Measurements from ENCODE around the gene WNT7B.

Gene WNT7B

GRCh38 chr22:45923212-45923611 is 53.8 kb downstream of the WNT7B start:
- DNase-seq: no peak

GRCh38 chr22:45922661-45923060 is 54.3 kb downstream of the WNT7B start:
- DNase-seq: no peak

DNA sequence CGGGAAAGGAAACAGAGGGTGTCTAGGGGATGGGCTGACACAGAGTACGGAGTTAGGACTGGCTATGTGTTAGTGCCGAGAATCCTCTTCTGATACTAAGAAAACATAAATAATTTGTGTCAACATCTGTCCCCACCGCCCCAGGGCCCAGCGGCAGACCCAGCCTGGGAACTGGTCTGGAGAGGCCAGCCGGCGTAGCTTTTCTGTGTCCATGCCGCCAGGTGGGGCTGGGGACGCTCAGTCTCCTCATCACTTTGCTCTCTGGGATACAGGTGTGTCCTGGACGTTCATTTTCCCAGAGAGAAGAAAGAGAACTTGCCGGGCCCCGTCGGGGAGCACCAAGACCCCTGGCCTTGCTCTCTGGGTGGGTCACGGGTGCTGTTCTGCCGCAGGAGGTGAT is 54.7 kb downstream of the WNT7B start:
- DNase-seq: no peak

DNA sequence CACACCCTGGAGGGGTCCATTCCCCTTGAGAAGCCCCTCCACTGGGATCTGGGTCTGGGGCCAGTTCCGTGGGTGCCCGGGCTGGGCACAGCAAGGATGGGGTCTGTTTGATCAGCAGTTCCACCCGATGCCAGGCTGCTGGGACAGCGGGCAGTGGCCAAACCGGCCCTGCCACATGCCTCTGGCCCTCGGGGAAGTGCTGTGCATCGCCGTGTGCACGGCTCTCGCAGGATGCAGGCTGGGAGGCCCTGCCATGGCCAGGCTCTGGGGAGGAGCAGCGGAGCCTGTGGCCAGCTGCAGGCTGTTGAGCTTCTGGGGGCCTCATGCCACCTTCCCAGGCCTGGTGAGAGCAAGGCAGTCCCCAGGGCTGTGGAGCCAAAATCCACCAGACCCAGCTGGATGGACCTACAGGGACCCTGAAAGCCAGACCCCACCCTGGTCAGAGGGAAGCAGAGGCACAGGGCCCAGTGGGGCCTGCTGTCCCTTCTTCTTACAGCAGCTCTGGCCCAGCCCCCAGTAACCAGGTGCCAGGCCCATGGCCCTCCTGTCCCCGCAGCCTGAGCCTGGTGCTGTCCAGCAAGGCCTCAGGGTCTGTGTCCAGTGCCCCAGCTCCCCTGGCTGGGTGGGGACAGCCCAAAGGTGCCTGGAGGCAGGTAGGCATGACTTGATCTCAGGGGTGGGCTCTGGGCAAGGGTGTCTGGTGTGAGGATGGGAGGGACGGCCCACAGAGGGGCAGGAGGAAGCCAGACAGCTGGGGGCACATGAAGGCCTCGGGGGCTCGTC is 57.3 kb downstream of the WNT7B start:
- DNase-seq: no peak

- no peak for DNase-seq
Measured at GRCh38 chr22:45918459-45919370, 58.2 kb downstream of the WNT7B start.

DNA sequence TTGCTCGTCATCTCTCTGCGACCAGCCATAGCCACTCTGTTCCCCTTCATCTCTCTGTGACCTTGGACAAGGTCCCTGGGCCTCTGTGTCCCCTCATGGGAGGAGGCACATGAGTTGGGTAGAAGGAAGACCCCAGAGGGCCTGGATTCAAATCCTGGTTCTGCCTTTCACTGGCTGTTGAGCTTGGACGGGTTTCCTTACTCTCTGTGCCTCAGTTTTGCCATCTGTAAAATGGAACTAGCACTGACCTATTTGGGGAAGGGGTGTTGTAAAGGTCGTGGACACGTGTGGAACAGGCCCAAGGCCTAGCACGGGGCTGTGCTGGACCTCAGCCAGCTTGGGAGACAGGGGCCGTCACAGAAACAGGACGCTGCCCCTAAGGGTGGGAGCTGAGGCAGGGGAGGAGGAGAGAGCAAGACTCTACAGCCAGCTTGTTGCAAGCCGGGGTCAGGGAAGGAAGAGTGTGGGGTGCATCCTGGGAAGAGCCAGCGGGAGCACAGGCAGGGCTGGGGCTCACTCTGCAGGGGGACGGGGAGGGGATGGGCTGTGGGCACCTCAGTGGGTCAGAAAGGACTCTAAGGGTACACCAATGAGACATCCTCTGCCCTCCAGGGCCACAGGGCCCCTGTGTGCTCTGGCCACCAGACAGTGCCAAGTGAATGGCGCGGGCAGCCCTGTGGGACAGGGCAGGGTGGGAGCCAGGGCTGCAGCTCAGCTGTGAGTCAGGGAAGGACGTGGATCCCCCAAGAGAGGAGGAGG is 59.1 kb downstream of the WNT7B start:
- no peak for DNase-seq

DNA sequence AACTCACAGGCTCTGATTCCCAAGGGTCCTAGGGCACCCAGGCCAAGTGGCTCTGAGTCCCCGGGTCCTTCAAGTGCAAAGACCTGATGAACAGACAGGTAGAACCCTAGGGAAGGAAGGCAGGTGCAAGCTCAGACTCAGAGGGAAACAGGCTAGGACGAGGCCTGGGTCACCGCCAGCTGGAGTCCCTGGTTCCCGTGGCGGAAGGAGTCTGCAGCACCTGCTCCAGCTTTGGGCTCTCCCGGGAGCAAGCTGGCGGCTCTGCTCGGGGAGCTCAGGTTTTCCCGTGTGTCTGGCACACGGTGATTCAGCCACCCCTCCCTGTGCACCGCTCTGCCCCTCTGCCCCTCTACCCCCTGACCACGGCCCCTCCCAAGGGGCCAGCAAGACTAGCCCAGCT is 59.8 kb downstream of the WNT7B start:
- DNase-seq: no peak

DNA sequence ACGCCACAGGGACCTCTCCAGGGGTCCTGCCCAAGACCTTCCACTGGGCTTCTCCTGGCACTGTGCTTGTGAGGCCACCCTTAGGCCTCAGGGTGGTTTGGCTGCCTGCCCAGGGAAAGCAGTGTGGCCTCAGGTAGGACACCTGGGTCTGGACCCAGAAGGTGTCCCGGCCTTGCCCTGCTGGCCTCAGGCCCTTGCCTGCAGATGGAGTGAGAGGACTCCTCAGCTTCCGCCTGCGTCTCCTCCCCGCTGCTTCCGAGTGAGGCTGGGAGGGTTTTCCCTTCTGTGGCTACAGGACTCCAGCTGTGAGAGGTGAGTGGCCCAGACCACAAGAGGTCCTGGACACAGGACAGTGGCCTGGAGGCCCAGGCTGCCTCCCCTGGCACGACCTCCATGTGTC is 60.4 kb downstream of the WNT7B start:
- no peak for DNase-seq

DNA sequence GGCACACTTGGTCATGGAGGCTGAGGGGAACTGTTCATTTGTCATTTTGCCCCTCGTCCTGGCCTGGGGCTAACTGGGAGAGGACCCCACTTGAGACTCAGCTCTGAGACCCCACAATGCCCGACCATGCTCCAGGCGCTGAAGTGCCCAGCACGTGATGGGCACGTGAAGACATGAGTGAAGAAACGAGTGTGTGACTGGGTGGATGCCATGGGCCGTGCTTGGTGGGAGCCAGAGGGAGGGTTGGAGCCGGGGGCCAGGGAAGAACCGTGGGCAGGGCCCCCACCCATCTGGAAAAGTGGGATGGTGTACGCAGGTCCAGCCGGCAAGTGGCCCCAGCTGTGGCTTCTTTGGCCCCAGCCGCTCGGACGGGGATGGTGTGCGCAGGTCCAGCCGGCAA is 61.1 kb downstream of the WNT7B start:
- no peak for DNase-seq

DNA sequence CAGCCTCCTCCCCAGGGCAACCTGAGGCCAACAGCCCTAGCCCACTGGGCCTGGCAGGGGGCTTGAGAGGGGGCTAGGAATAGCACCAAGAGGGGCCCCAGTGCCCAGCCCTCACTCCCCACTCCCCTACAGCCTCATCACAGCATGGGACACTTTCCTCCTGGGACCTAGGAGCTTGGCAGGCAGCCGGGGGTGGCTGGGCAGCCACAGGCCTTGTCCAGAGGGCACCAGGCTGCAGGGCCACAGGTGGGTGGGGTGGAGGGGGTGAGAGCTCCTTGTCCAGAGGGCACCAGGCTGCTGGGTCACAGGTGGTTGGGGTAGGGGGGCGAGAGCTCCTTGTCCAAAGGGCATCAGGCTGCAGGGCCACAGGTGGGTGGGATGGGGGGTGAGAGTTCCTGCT is 61.8 kb downstream of the WNT7B start:
- no peak for DNase-seq

- no peak for DNase-seq
Measured at GRCh38 chr22:45914309-45914708, 62.7 kb downstream of the WNT7B start.

DNA sequence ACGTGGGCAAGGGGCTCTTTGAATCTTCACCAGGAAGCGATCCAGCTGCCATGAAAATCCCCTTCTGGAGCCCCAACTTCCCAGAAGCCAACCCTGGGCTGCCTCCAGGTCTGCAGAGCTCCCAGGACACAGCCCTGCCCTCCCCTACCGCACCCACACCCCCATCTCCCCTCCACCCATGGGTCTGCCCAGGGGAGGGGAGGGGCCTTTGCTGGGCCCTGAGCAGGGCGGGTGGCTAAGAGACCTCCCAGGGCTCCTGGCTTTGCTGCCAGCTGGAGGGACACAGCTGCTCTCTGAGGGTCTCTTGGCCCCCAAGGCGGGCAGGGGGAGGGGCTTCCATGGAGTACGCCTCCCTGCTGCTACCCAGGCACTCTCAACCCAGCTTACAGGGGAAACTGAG is 64.1 kb downstream of the WNT7B start:
- DNase-seq: no peak

- DNase-seq: no peak
Measured at GRCh38 chr22:45911601-45912271, 65.2 kb downstream of the WNT7B start.

GRCh38 chr22:45910928-45911467 is 66.0 kb downstream of the WNT7B start:
- DNase-seq: no peak

GRCh38 chr22:45908961-45909360 is 68.0 kb downstream of the WNT7B start:
- DNase-seq: no peak

GRCh38 chr22:45907996-45908395 is 69.0 kb downstream of the WNT7B start:
- no peak for DNase-seq

DNA sequence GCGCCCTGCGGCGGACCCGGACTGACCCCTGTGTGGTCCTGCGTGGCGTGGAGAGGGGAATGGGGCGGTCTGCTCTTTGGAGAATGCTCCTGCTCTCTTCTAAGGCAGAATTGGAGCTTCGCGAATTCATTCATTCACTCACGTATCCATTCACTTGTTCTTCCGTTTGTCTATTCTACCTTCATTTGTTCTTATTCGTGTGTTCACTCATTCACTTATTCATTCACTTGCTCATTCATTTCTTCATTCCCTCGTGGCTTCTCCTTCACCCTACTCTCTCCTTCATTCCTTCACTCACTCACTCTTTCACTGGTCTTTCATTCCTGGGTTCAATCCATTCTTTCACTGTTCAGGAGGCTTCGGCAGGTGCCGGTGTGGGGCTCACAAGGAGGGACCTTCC is 69.6 kb downstream of the WNT7B start:
- no peak for DNase-seq

DNA sequence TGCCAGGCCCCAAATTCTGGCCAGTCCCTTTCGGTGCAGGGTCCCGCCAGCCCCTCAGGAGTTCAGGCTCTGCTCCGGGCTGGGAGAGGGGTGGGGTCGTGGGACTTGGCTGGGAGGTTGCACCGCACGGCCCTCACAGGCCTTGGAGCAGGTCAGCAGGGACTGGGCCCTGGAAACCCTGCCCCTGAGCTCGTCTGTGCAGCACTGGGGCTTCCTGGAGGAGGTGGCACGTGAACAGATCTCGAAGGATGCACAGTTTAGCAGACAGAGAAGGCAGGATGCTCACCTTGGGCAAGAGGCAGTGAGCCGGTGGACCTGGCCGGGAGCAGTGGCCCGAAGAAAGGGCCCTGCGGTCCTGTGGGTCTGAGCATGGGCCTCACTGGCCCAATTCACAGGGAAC is 70.0 kb downstream of the WNT7B start:
- DNase-seq: no peak

- DNase-seq: no peak
Measured at GRCh38 chr22:45905924-45906865, 70.8 kb downstream of the WNT7B start.

GRCh38 chr22:45905326-45905923 is 71.5 kb downstream of the WNT7B start:
- DNase-seq: no peak

GRCh38 chr22:45904236-45904635 is 72.7 kb downstream of the WNT7B start:
- no peak for DNase-seq

All from activated CD4-positive, alpha-beta T cell treated with anti-CD3 and anti-CD28 coated beads, Interleukin-2, amount 50 U/mL, for 48 hours (primary cell).